K562 (cell line): Measurements from ENCODE around the gene ISYNA1. TPM values are rescaled to one million over a fixed set of nuclear protein-coding genes. Genes with fewer than 3 reads are reported as not detected.

ENCODE experiments used
- ATF4 ChIP-seq: fragments of 450-650 bp; formaldehyde crosslinking; IDR thresholded peaks from 2 replicates; pipeline ENCODE4 v1.4.0; 2022; ENCODE audit warnings: mild to moderate bottlenecking, moderate library complexity
- BACH1 ChIP-seq: fragments of 200-800 bp; sonication (Bioruptor generic); IDR thresholded peaks from 2 replicates; pipeline ENCODE4 v1.6.1; 2016; ENCODE audit warnings: missing genetic modification characterization, missing compliant biosample characterization
- BRD4 ChIP-seq: fragments of 200-600 bp; sonication (generic); IDR thresholded peaks from 2 replicates; pipeline ENCODE4 v1.6.1; 2017; ENCODE audit warnings: inconsistent platforms
- NONO ChIP-seq, 2 experiments: fragments of 200-400 bp in 1 of 2; fragments of 450-650 bp in 1 of 2; formaldehyde crosslinking in 1 of 2; IDR thresholded peaks; 2 replicates each; pipeline ENCODE4 v1.6.1; 2017; ENCODE audit warnings: low read depth in 2 of 2, mild to moderate bottlenecking in 2 of 2, moderate library complexity in 2 of 2, low read length in 1 of 2
- PREB ChIP-seq: sonication (generic); formaldehyde crosslinking; IDR thresholded peaks from 2 replicates; pipeline ENCODE4 v1.8.1; 2023; ENCODE audit warnings: mild to moderate bottlenecking, missing genetic modification reagents
- ZNF239 ChIP-seq: fragments of 250-450 bp; sonication (Bioruptor Pico); IDR thresholded peaks from 2 replicates; pipeline ENCODE4 v1.4.0; 2020; ENCODE audit warnings: mild to moderate bottlenecking
- polyA plus RNA-seq, 8 experiments: library from polyadenylated mRNA; depleted of rRNA in 4 of 8; stranded (reverse) in 5 of 8; unstranded in 3 of 8; fragments of >200 nt; fragmentation: Nextera tagmentation in 2 of 8; fragmentation: Illumina TruSeq in 1 of 8; extraction: Ambion mirVana in 2 of 8; extraction: Trizol in 1 of 8; gene quantifications; 2 replicates each; pipeline versions ENCODE4 v1.2.1 to v1.2.3, GENCODE V29; 2011 to 2014; ENCODE audit warnings: inconsistent platforms in 1 of 8, missing spikeins in 1 of 8
- total RNA-seq, 7 experiments: library from RNA; depleted of rRNA in 6 of 7; stranded (reverse); fragments of >200 nt in 6 of 7; fragmentation: Illumina TruSeq in 2 of 7; extraction: Trizol in 2 of 7; gene quantifications; 2 replicates each; pipeline versions ENCODE4 v1.2.1 to v1.2.3, GENCODE V29; 2011 to 2021; ENCODE audit warnings: low replicate concordance in 1 of 7
- TF ChIP-seq, protein P1 (sequence below): fragments of 200-600 bp; sonication (generic); IDR thresholded peaks from one replicate; pipeline ENCODE4 v1.6.1; 2012; ENCODE audit warnings: mild to moderate bottlenecking, low read depth, low read length, inconsistent platforms
- TF ChIP-seq, protein P2 (sequence below): fragments of 250-450 bp; sonication (Bioruptor Pico); IDR thresholded peaks from 2 replicates; pipeline ENCODE4 v1.8.0; 2021; ENCODE audit warnings: moderate library complexity, mild to moderate bottlenecking, inconsistent platforms

The ISYNA1 gene
- total and polyA plus RNA-seq, 9 of the 15 experiments (the other 6 are each of a cell fraction or from before 2014, with no cell fraction given): 21.8 to 460 (median 93.2) TPM

DNA sequence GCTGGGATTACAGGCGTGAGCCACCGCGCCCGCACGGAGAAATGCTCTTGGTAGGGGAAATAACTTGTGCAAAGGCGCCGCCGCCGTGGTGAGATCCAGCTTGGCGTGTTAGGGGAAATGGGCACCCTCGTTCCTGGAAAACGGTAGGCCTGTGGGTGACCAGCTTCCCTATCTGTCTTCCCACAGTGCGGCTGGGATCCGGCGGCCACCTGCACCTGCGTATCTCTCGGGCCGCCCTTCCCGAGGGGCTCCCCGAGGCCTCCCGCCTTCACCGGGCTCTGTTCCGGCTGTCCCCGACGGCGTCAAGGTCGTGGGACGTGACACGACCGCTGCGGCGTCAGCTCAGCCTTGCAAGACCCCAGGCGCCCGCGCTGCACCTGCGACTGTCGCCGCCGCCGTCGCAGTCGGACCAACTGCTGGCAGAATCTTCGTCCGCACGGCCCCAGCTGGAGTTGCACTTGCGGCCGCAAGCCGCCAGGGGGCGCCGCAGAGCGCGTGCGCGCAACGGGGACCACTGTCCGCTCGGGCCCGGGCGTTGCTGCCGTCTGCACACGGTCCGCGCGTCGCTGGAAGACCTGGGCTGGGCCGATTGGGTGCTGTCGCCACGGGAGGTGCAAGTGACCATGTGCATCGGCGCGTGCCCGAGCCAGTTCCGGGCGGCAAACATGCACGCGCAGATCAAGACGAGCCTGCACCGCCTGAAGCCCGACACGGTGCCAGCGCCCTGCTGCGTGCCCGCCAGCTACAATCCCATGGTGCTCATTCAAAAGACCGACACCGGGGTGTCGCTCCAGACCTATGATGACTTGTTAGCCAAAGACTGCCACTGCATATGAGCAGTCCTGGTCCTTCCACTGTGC is 49.6 kb downstream of the ISYNA1 start (continued):
- TF ChIP-seq, protein P1, sequence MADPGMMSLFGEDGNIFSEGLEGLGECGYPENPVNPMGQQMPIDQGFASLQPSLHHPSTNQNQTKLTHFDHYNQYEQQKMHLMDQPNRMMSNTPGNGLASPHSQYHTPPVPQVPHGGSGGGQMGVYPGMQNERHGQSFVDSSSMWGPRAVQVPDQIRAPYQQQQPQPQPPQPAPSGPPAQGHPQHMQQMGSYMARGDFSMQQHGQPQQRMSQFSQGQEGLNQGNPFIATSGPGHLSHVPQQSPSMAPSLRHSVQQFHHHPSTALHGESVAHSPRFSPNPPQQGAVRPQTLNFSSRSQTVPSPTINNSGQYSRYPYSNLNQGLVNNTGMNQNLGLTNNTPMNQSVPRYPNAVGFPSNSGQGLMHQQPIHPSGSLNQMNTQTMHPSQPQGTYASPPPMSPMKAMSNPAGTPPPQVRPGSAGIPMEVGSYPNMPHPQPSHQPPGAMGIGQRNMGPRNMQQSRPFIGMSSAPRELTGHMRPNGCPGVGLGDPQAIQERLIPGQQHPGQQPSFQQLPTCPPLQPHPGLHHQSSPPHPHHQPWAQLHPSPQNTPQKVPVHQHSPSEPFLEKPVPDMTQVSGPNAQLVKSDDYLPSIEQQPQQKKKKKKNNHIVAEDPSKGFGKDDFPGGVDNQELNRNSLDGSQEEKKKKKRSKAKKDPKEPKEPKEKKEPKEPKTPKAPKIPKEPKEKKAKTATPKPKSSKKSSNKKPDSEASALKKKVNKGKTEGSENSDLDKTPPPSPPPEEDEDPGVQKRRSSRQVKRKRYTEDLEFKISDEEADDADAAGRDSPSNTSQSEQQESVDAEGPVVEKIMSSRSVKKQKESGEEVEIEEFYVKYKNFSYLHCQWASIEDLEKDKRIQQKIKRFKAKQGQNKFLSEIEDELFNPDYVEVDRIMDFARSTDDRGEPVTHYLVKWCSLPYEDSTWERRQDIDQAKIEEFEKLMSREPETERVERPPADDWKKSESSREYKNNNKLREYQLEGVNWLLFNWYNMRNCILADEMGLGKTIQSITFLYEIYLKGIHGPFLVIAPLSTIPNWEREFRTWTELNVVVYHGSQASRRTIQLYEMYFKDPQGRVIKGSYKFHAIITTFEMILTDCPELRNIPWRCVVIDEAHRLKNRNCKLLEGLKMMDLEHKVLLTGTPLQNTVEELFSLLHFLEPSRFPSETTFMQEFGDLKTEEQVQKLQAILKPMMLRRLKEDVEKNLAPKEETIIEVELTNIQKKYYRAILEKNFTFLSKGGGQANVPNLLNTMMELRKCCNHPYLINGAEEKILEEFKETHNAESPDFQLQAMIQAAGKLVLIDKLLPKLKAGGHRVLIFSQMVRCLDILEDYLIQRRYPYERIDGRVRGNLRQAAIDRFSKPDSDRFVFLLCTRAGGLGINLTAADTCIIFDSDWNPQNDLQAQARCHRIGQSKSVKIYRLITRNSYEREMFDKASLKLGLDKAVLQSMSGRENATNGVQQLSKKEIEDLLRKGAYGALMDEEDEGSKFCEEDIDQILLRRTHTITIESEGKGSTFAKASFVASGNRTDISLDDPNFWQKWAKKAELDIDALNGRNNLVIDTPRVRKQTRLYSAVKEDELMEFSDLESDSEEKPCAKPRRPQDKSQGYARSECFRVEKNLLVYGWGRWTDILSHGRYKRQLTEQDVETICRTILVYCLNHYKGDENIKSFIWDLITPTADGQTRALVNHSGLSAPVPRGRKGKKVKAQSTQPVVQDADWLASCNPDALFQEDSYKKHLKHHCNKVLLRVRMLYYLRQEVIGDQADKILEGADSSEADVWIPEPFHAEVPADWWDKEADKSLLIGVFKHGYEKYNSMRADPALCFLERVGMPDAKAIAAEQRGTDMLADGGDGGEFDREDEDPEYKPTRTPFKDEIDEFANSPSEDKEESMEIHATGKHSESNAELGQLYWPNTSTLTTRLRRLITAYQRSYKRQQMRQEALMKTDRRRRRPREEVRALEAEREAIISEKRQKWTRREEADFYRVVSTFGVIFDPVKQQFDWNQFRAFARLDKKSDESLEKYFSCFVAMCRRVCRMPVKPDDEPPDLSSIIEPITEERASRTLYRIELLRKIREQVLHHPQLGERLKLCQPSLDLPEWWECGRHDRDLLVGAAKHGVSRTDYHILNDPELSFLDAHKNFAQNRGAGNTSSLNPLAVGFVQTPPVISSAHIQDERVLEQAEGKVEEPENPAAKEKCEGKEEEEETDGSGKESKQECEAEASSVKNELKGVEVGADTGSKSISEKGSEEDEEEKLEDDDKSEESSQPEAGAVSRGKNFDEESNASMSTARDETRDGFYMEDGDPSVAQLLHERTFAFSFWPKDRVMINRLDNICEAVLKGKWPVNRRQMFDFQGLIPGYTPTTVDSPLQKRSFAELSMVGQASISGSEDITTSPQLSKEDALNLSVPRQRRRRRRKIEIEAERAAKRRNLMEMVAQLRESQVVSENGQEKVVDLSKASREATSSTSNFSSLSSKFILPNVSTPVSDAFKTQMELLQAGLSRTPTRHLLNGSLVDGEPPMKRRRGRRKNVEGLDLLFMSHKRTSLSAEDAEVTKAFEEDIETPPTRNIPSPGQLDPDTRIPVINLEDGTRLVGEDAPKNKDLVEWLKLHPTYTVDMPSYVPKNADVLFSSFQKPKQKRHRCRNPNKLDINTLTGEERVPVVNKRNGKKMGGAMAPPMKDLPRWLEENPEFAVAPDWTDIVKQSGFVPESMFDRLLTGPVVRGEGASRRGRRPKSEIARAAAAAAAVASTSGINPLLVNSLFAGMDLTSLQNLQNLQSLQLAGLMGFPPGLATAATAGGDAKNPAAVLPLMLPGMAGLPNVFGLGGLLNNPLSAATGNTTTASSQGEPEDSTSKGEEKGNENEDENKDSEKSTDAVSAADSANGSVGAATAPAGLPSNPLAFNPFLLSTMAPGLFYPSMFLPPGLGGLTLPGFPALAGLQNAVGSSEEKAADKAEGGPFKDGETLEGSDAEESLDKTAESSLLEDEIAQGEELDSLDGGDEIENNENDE: no peak
- no peak for TF ChIP-seq BRD4
- TF ChIP-seq NONO (IDR thresholded peaks at IDR 0.05; ENCODE audit: low read depth in 2 of 2, low read length in 1 of 2): peak; percentile 35 to 85; a peak in 3 of 4 replicates
- TF ChIP-seq ZNF239 (CRISPR knock-in tag): no peak
- TF ChIP-seq ATF4 (CRISPR knock-in tag): no peak
- peak; percentile 73; the same call in 1 of the 2 replicates for TF ChIP-seq PREB
- TF ChIP-seq, protein P2, sequence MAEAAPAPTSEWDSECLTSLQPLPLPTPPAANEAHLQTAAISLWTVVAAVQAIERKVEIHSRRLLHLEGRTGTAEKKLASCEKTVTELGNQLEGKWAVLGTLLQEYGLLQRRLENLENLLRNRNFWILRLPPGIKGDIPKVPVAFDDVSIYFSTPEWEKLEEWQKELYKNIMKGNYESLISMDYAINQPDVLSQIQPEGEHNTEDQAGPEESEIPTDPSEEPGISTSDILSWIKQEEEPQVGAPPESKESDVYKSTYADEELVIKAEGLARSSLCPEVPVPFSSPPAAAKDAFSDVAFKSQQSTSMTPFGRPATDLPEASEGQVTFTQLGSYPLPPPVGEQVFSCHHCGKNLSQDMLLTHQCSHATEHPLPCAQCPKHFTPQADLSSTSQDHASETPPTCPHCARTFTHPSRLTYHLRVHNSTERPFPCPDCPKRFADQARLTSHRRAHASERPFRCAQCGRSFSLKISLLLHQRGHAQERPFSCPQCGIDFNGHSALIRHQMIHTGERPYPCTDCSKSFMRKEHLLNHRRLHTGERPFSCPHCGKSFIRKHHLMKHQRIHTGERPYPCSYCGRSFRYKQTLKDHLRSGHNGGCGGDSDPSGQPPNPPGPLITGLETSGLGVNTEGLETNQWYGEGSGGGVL (CRISPR knock-in tag): no peak
- no peak for TF ChIP-seq BACH1 (tag)
